HG02870 (cell line): ENCODE results near the gene NUDT15.

Experiments
- ATAC-seq: cut with Tn5 transposase; IDR thresholded peaks from one replicate; pipeline ENCODE4 v1.9.1; 2021; ENCODE audit warnings: mild to moderate bottlenecking, moderate library complexity; ENCODE audit not compliant: unreplicated experiment

The NUDT15 gene

GRCh38 chr13:48096670-48097069 lies 59.1 kb downstream of the NUDT15 start:
- ATAC-seq = no peak
